GM19239 (cell line): ENCODE data around the gene PITX1.
"Not testable (repeated sequence)": the region's sequence is repeated elsewhere in the genome, so short reads cannot be mapped to it uniquely, and the experiment has no call there.

Experiments
- DNase-seq: peaks from one replicate; pipeline ENCODE4 v3.0.0; 2011; ENCODE audit warnings: low spot score; ENCODE audit not compliant: insufficient read length
- FAIRE-seq: peaks from 2 replicates; lab custom pipeline; 2011; peaks lifted over from hg19 to GRCh38; lab: Jason Lieb, UNC

The PITX1 gene

DNA sequence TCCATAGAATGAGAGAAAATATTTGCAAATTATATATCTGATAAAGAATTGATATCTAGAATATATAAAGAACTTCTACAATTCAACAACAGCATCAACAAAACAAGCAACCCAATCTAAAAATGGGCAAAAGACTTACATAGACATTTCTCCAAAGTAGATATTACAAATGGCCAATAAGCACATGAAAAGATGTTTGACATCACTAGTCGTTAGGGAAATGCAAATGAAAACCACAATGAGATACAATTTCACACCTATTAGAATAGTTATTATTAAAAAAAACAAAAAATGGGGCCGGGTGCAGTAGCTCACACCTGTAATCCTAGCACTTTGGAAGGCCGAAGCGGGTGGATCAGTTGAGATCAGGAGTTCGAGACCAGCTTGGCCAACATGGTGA, 41.9 kb downstream of the PITX1 start:
- FAIRE-seq (no peak), DNase-seq (no peak)

DNA sequence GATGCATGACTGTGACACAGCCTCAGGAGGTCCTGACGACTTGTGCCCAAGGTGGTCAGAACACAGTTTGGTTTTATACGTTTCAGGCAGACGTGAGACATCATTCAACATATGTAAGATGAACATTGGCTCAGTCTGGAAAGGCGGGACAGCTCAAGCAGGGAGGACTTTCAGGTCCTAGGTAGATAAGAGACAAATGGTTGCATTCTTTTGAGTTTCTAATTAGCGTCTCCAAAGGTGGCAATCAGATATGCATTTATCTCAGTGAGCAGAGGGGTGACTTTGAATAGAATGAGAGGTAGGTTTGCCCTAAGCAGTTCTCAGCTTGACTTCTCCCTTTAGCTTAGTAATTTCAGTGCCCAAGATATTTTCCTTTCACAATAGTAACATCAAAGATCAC, 43.8 kb downstream of the PITX1 start:
- FAIRE-seq, DNase-seq: not testable (repeated sequence)

DNA sequence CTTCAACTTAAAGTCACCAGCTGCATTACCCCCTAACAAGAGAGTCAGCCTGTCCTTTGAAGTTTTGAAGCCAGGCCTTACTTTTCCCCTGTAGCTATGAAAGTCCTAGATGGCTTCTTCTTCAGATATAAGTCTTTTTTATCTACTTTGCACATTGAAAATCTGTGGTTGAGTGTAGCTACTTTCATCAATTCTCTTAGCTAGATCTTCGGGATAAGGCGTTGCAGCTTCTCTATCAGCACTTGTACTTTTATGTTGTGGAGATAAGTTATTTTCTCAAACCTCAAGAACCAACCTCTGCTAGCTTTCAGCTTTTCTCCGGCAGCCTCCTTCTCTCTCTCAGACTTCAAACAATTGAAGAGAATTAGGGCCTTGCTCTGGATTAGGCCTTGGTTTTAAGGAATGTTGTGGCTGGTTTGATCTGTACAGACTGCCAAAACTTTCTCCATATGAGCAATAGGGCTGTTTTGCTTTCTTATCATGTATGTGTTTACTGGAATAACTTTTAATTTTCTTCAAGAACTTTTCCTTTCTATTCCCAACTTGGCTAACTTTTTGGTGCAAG, 44.7 kb downstream of the PITX1 start:
- FAIRE-seq, result no peak

DNA sequence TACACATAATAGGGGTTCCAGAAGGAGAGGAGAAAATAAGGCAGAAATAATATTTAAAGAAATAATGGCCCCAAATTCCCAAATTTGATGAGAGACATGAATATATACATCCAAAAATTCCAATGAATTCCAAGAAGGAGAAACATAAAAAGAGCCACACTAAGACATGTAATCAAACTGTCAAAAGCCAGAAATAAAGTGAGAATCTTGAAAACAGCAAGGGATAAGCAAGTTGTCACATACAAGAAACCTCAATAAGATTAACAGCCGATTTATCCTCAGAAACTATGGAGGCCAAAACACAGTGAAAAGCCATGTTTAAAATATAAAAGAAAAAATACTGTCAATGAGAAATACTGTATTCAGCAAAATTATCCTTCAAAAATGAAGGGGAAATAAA, 51.8 kb downstream of the PITX1 start:
- FAIRE-seq (no peak), DNase-seq (no peak)

More for the DNA sequence above, 44.7 kb downstream of the PITX1 start:
- no peak for DNase-seq

DNA sequence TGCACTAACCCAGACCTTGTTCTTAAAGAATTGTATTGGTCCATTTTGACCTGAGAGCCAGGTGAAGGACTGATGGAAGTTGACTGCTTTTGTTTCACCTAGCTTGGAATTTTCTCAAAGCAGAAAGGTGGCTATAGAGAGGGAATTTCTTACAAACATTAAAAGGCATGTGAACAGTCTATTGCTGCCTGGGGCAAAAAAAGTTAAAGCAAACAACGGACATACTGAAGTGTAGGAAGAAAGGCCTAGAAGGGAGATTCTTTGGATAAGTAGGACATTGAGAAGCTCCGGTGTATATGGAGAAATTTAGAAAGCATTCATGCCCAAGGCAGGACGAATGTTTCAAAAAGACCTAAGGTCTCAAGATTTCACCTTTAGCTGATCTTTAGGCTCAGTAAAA, 54.6 kb downstream of the PITX1 start:
- no peak for FAIRE-seq
- no peak for DNase-seq
